Measurements from ENCODE around the gene DUSP12.

GRCh38 chr1:161799792-161800191, 50.2 kb downstream of the DUSP12 start:
- TF ChIP-seq HES1 (IDR thresholded peaks at IDR 0.05; ENCODE audit: low read depth), result no peak
- TF ChIP-seq EZH2 (IDR thresholded peaks at IDR 0.05; ENCODE audit: borderline replicate concordance, low read depth, low read length), result no peak
- TF ChIP-seq RCOR1 (IDR thresholded peaks at IDR 0.05; ENCODE audit: borderline replicate concordance in 1 of 2, low read depth in 2 of 2, low read length in 2 of 2), result no peak
- no peak for TF ChIP-seq SOX6 (IDR thresholded peaks at IDR 0.05)
- no peak for TF ChIP-seq ETV6 (IDR thresholded peaks at IDR 0.05; ENCODE audit: borderline replicate concordance in 1 of 2, low read depth in 2 of 2, low read length in 1 of 2)
- no peak for TF ChIP-seq ETV6 (CRISPR knock-in tag; IDR thresholded peaks at IDR 0.05; ENCODE audit: borderline replicate concordance)
- TF ChIP-seq CEBPZ (IDR thresholded peaks at IDR 0.05; ENCODE audit: borderline replicate concordance, low read depth, low read length), result no peak
- no peak for TF ChIP-seq CBX3 (IDR thresholded peaks at IDR 0.05; ENCODE audit: borderline replicate concordance in 1 of 2, low read length in 2 of 2)
- no peak for TF ChIP-seq CTCF (IDR thresholded peaks at IDR 0.05 in 2 of 3, conservative IDR thresholded peaks at IDR 0.05 in 1 of 3; ENCODE audit: insufficient read depth in 2 of 3, low read depth in 1 of 3, low read length in 3 of 3)
- TF ChIP-seq CBX1 (IDR thresholded peaks at IDR 0.05; ENCODE audit: low read depth), result no peak
- TF ChIP-seq MAX (CRISPR knock-in tag; IDR thresholded peaks at IDR 0.05), result no peak
